Esophagus muscularis mucosa (tissue), 4 donors: ENCODE data around the gene SEC14L2.

Source experiments
- CTCF ChIP-seq, 3 experiments: fragments of 200-600 bp in 2 of 3; fragments of 450-650 bp in 1 of 3; sonication (generic) in 2 of 3; IDR thresholded peaks; one replicate each; pipeline ENCODE4 v1.5.1; 2017 to 2019; ENCODE audit warnings: antibody characterized with exemption in 3 of 3, mild to moderate bottlenecking in 2 of 3, moderate library complexity in 1 of 3
- EP300 ChIP-seq: sonication (generic); formaldehyde crosslinking; IDR thresholded peaks from one replicate; pipeline ENCODE4 v1.6.1; 2017; ENCODE audit warnings: antibody characterized with exemption
- POLR2A ChIP-seq: fragments of 450-650 bp; IDR thresholded peaks from one replicate; pipeline ENCODE4 v1.6.1; 2017; ENCODE audit warnings: antibody characterized with exemption, moderate library complexity, mild to moderate bottlenecking, low read depth
- POLR2AphosphoS5 ChIP-seq, 2 donors: sonication (generic); formaldehyde crosslinking; IDR thresholded peaks; one replicate each; pipeline ENCODE4 v1.6.1; 2017; ENCODE audit warnings: antibody characterized with exemption in 2 of 2

- TF ChIP-seq CTCF (IDR thresholded peaks at IDR 0.05) (no peak), POLR2AphosphoS5 (IDR thresholded peaks at IDR 0.05) (no peak), POLR2A (no peak), EP300 (no peak)
Measured at GRCh38 chr22:30432520-30432919, 35.7 kb downstream of the SEC14L2 start.
